Muscle of back (tissue), 11 donors: ENCODE measurements around the gene DSTYK. TPM values are rescaled to one million over a fixed set of nuclear protein-coding genes. Genes with fewer than 3 reads are reported as not detected.
A peak's percentile ranks its signal among the peaks of the same experiment; 100 is the strongest.
"Not testable (repeated sequence)": the region's sequence is repeated elsewhere in the genome, so short reads cannot be mapped to it uniquely, and the experiment has no call there.

ENCODE experiments used
- DNase-seq, 3 donors: peaks; one replicate each; pipeline versions ENCODE4 v3.0.0 to v3.0.0-alpha.2; 2013
- polyA plus RNA-seq, 10 donors: library from polyadenylated mRNA; unstranded; fragments of 120-200 nt; gene quantifications; one replicate each; pipeline ENCODE4 v1.2.1, GENCODE V29; 2013; ENCODE audit not compliant: insufficient read length in 10 of 10

DSTYK gene
- polyA plus RNA-seq, 10 donors = 4.9 to 8.8 (median 7.5) TPM

DNA sequence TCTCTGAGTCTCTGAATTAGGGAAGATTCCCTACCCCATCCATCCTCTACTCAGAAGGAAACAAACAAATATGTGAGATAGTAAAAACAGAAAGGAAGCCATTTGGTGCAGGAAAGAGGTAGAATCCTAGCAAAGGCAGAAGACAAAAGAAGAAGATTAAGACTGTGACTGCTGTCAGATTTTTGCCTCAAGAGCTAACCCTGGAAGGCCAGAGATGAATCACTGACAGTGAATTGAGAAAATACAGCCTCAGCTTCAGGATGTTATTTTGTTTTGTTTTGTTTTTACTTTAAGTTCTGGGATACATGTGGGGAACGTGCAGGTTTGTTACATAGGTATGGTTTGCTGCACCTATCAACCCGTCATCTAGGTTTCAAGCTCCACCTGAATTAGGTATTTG lies 31.7 kb downstream of the DSTYK start:
- no peak for DNase-seq

DNA sequence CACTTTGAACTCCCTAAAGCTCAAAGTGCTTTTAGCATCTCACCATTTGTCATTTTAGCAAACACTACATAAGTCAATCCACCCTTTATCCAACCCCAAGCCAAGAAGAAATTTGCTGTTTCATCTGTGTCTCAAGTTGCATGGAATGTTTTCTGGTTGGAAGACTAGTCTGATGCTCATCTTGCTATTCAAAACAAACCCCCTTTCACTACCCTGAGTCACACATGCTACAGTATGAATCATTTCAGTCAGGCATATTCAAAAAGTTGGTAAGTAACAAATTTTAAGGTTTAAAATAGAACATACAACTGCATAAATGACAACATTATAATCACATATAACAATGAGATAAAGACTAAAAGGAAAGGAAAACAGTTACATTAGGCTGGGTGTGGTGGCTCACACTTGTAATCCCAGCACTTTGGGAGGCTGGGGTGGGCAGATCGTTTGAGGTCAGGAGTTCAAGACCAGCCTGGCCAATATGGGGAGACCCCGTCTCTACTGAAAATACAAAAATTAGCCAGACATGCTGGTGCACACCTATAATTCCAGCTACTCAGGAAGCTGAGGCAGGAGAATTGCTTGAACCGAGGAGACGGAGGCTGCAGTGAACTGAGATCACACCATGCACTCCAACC lies 38.7 kb downstream of the DSTYK start:
- DNase-seq = peak in 1 of 3 donors; percentile 90

DNA sequence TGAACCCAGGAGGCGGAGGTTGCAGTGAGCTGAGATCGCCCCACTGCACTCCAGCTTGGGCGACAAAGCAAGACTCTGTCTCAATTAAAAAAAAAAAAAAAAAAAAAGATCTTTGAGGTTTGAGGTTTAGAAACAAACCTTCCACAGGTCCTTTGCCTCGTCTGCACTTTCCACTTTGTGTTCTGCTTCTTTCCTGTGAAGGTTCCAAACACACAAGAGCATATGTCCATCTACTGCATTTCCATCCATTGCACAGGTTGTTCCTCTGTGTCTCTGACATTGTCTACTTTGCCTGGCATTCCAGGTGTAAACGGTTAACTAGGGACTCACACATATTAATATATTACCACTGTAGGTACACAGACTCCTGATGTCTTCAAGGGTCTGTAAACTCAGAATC lies 40.1 kb downstream of the DSTYK start:
- no peak for DNase-seq

DNA sequence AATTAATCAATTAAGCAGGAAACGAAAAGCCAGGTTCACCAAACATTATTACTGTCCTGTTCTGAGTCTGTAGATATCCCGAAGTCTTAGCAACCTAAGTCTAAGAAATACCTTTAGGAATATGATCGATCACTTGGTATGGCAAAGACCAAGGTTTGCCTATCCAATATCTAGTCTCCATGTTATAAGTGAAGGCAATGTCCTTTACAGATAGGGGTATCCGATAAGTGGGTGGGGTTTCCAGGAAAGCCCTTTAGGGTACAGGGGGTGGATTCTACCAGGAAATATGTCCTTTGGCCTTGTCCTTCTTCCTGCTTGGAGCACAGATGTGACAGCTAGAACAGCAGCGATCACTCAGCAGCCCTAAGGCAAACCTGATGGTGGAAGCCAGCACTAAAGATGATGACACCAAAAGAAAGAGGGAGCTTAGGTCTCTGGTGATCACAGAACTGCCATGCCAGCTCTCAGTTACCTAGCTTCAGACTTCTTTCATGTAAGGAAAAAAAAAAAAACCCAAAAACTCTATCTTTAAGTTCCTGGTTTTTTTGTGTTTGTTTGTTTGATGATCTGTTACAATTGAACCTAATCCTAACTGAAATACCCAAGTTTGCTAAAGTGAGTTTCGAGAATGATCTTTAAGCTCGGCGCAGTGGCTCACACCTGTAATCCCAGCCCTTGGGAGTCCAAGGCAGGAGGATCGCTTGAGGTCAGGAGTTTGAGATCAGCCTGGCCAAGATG lies 40.8 kb downstream of the DSTYK start:
- DNase-seq = no peak

DNA sequence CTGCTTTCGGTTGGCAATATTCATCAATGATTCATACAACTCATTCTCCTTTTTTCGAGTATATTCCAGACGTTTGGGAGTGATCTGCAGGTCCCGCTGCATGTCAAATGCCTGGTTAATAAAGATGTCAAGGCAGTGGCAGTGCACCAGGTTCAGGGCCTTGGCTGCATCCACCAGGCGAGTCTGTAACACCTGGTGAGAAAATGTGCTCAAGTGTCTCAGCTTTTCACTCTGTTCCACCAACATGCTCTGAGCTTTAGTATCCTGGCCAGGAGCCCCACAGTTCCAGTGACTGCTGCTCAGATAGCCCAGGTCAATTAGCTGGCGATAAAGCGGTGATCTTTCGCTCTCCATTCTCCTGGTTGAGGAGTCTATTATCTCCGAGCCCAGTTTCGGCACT lies 42.3 kb downstream of the DSTYK start:
- DNase-seq = no peak

DNA sequence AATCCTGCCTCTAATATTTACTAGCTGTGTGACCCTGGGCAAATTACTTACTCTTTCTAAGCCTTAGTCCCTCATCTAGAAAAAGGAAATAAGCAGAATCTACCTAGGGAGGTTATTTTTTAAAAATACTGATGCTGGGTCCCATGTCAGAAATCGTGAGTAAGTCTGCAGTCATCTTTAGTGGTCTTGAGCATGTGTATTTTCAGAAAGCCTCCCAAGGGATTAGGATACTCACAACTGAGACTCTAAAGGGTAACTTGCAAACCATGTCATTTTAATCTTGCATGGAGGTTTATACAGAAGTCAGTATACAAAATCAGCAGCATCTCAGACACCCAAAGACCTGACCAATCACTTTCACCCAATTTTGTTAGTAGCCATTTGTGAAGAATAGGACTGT lies 43.2 kb downstream of the DSTYK start:
- DNase-seq = no peak

DNA sequence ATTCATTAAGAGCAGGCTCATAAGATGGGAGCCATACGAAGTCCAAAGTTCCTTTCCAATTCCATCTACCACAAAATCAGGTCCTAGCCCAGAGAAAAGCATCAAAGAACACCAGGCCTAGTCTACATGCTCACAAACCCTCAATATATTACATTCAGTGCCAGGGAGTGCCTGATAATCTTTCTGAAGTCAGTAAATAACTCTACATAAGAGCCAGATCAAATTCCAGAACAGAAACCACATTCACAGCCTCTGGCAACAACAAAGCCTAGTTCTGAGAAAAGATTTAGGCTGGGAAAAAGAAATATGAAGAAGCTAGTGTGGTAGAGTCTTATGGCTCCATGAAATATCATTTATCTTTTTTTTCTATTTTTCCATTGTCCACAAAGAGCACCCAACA lies 49.2 kb downstream of the DSTYK start:
- no peak for DNase-seq

DNA sequence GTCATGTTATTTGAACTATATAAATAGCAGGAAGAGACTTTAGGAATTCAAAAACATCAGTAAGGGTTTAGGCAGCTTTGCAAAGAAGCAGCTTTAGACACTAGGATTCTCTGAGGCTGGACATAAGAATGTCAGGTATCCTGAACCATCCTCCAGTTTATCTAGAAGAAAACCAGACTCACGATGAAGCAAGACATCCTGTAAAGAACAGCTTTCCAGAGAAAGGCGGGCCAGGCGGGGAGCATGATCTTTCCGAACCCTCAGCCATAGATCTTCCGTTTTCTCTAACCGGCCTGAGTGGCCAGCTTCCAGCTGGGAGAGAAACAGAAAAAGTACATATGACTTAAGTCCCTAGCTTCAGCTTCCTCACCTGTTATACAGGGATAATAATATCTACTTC lies 50.4 kb downstream of the DSTYK start:
- no peak for DNase-seq

DNA sequence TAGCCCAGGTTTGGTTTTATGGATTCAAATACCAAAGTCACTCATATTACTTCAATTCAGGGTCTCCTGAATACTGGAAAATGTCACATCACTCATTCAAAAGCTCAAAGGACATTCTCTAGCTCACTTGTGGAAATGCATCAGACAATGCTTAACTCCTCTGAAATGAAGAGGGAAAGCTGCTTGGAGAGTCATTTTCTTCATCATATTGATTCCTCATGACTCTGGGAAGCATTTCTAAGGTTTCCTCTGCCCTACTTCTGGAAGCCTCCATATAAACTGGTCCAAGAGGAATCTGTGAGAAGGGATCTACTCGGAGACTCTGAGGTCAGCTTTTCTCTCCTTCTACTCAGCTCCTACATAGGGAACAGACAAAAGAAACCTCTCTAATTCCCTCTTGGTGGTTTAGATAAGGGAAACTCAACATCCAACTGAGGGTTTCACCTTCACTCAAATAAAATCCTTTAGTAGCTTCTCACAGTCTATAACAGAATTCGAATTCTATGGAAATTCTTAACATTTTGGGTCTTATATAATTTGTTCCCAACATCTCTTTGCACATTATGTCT lies 53.4 kb downstream of the DSTYK start:
- no peak for DNase-seq

DNA sequence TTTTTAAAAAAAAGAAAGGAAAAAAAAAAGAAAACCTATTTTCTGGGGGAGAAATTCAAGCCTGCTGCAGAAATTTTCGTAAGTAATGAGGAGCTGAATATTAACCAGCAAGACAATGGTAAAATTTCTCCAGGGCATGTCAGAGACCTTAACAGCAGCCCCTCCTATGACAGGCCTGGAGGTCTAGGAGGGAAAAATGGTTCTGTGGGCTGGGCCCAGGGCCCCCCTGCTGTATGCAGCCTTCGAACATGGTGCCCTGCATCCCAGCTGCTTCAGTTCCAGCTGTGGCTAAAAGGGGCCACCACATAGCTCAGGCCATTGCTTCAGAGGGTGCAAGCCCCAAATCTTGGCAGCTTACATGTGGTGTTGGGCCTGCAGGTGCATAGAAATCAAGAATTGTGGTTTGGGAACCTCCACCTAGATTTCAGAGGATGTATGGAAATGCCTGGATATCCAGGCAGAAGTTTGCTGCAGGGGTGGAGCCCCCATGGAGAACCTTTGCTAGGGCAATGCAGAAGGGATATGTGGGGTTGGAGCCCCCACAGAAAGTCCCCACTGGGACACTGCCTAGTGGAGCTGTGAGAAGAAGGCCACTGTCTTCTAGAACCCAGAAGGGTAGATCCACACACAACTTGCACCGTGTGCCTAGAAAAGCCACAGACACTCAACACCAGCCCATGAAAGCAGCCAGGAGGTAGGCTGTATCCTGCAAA lies 55.7 kb downstream of the DSTYK start:
- DNase-seq = not testable (repeated sequence)

DNA sequence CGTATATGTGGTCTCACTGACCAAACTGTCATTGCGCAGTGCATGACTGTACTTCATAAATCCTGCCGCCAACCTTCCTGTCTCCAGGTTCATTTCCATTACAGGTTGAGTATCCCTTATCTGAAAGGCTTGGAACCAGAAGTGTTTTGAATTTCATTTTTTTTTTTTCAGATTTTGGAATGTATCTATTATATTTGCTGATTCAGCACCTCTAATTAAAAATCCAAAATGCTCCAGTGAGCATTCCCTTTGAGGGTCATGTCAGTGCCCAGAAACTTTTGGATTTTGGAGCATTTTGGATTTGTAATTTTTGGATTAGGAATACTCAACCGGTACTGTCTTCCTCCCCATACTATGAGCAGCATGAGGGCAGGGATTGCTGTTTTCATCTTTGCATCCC lies 59.0 kb downstream of the DSTYK start:
- no peak for DNase-seq

DNA sequence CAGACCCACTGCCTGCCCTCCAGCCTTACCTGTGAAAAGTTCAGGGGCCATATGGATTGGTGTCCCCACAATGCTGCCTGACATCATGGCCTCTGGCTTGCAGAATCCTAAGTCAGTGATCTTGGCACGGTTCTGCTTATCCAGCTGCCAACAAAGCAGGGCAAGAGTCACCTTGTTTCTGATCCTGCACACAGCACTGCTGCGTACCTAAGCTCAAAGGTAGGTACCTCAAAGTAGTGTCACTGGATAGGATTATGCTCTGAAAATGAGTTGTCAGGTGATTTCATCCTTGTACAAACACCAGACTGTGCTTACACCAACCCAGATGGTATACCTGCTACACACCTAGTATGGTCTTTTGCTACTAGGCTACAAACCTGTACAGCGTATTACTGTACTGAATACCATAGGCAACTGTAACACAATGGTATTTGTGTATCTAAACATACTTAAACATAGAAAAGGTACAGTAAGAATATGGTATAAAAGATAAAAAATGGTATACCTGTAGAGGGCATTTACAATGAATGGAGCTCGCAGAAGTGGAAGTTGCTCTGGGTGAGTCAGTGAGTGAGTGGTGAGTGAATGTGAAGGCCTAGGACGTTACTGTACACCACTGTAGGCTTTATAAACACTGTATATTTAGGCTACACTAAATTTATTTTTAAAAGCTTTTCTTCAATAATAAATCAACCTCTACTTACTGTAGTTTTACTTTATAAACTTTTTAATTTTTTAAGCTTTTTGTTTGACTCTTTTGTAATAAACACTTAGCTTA lies 60.7 kb downstream of the DSTYK start:
- no peak for DNase-seq

DNA sequence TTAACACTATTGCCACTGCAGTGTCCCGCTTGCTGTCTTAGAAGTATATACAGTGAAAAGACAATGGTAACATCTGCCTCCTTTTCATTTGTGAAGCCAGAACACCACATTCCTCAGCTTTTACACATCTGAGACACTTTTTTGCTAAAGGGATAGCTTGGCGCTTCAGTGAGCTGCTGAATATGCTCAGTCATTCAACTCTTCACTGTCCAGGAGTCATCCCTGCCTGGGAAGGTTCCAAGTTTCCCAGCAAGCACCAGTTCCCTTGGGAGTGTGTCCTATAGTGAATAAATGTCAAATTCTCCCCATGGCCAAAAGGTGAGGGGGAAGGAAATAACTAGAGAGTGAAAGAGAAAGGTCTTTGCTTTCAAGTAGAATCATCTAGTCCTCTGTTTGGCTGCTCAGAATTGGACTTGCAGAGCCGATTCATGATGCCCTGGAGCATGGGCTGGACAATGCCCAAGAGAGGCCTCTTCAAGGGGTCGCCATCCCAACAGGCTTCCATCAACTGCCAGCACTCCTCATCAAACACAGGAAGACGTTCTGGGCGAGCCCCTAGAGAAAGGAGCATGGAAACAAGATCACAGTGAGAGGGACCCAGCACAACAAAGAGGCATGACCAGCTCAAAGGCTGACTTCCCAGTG lies 64.2 kb downstream of the DSTYK start:
- peak in 1 of 3 donors; percentile 75 for DNase-seq

DNA sequence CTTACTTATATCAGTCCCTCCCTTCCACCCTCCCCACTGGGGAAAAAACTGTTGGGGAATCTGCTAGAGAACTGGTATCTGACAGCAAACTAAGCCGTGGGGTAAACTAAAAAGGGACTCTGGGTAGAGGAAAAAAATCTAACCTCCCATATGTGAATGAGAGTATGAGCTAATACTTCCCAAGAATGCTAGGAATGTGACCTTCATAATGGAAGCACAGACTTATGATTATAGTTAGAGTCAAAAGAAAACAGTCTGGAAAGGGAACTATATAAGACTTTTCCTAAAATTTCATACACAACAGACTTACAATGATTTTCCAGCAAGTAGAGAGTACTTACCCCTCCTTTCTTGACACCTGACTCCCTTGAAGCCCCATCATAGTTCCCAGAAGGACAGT lies 66.8 kb downstream of the DSTYK start:
- DNase-seq = peak in 2 of 3 donors; percentile 26 to 38

DNA sequence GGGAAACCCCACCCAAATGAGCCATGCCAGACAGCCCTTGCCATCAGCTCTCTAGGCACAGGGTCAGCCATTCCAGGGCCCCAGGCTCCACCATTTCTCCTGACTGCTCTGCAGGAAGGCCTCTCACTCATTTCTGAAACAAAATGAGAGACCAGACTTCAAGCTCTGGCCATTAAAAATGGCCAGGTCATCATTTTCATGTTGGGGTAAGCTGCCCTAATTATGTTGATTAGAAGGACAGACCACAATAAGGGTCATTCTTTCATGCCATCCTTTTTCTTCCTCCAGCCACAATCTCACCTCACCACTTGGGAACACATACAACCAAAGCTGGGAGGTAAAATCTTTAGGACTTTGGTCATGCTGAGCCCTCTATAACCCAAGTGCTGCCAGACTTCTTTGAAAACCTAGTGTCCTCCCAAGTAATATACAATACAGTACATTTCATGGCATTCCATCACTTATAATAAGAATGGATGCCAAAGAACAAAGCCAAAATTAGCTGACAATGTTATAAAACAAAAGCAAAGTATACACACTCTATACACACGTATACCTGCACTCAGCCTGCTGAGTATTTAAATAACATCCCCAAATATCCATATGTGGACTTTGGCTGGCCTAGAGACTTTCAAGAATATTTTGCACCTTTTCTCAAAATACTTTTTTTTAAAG lies 67.3 kb downstream of the DSTYK start:
- no peak for DNase-seq

DNA sequence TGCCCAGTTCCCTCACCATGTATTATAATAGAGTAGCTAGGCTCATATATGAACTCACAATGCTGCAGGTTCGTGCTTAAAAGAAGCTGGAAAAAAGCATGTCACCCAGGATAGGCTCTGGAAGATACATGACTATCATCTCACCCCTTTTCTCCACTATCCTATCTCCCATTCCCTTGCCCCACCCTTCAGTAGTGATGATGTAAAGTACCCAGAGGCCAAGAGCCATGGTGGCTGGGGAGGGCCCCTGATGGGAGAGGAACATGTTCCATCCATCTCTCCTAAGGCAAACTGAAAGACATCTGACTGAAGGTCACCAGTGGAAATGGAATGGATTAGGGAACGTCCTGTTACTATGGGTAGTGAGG lies 69.4 kb downstream of the DSTYK start:
- DNase-seq = no peak

DNA sequence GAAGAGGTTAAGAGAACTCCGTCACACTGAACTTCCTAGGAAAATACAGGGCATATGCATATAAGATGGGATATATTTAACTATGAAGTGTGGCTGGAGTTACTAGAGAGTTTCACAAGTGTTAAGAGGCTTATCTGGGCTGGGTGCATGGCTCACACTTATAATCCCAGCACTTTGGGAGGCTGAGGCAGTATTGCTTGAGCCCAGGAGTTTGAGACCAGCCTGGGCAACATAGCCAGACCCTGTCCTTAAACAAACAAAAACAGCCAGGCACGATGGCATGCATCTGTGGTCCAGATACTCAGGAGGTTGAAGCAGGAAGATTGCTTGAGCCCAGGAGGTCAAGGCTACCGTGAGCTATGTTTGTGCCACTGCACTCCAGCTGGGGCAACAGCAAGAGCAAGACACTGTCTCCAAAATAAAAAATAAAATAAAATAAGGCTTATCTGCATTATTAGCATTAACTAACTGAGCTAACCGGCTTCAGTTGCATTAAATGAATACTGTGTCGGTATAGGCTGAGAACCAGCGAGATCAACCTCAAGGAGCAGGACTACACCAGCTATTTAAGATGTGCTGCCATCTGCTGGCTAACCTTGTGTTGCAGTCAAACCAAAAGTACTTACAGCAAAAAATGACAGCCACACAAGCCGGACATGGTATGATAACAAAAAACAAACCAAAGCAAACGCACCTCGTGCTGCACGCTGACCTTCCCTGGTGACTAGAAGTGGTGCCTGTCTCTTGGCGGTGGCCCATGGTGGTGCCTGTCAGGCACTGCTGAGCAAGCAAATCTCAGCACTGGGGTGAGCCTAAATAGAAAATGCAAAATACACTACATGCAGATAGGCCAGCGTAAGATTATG lies 70.0 kb downstream of the DSTYK start:
- peak; percentile 67 to 86 (median 77) for DNase-seq

DNA sequence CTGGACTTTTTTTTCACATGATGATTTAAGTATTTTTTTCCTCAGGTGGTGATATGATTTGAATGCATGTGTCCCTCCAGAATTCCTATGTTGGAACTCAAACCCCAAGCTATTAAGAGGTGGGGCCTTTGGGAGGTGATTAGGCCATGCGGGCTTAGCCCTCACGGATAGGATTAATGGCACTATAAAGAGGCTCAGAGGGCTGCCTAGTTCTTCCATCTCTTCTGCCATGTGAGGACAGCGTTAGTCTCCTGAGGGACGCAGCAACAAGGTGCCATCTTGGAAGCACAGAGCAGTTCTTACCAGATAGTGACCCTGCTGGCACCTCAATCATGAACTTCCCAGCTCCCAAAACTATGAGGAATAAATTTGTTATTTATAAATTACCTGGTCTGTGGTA lies 71.4 kb downstream of the DSTYK start:
- DNase-seq = no peak

DNA sequence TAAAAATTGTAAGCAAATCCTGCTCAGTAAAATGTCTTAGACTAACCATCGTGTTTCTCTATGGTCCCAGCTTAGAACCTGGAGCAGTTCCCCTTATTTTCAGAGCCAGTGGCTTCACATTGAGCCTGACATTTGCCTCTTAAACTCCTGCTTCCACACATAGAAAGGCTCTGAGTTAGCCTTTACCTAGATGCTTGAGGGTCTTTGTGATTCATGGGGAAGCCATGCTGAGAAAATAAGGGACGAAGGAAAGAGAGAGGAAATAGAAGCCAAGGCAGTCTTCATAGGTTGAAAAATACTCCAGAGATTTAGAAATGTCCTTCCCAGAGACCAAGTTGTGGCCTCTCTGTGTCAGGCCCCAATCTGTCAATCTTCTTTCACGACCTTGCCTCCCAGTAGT lies 73.6 kb downstream of the DSTYK start:
- DNase-seq = no peak

DNA sequence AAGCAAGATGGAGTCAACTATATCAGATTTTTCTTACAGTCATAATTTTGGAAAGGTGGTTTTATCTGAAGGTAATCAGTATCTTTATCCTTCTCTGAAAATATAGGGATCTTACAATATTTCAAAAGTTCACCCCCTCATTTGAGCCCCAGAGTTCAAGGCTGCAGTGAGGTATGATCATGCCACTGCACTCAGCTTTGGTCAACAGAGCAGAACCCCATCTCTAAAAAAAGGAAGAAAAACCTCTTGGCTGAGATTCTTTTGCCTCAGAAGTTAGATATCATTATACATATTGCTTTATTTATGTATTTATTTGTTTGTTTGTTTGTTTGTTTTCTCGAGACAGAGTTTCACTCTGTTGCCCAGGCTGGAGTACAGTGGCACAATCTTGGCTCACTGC lies 78.2 kb downstream of the DSTYK start:
- DNase-seq = no peak
